HG02885 (cell line): ENCODE measurements around the gene SEMA3E.
"Not testable (repeated sequence)": the region's sequence is repeated elsewhere in the genome, so short reads cannot be mapped to it uniquely, and the experiment has no call there.

Source experiments
- ATAC-seq: cut with Tn5 transposase; IDR thresholded peaks from one replicate; pipeline ENCODE4 v1.9.1; 2021; ENCODE audit warnings: mild to moderate bottlenecking; ENCODE audit not compliant: unreplicated experiment, poor library complexity

Gene SEMA3E

DNA sequence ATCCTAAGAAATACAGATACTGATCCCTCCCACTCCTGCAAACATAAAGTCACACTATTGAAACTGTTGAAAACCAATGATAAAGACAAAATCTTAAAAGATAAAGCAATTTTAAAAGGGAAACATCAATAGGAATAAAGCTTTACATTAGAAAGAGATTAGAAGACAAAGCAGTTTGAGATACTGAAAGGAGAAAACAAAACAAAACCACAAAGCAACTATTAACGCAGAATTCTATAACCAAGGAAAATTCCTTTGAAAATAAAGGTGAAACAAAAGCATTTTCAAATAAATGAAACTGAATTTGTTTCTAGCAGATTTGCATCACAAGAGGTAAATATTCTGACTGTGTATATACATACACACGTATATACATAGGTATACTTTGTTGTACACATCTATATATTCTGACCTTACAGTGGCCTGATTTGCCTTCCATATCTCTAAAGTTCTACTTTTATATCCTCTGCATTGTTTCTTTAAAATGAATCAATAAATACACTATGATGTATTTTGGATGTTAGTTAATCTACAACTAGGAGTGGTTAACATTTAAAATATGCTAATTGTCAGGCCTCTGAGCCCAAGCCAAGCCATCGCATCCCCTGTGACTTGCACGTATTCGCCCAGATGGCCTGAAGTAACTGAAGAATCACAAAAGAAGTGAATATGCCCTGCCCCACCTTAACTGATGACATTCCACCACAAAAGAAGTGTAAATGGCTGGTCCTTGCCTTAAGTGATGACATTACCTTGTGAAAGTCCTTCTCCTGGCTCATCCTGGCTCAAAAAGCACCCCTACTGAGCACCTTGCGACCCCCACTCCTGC is 189.6 kb downstream of the SEMA3E start:
- not testable (repeated sequence) for ATAC-seq

DNA sequence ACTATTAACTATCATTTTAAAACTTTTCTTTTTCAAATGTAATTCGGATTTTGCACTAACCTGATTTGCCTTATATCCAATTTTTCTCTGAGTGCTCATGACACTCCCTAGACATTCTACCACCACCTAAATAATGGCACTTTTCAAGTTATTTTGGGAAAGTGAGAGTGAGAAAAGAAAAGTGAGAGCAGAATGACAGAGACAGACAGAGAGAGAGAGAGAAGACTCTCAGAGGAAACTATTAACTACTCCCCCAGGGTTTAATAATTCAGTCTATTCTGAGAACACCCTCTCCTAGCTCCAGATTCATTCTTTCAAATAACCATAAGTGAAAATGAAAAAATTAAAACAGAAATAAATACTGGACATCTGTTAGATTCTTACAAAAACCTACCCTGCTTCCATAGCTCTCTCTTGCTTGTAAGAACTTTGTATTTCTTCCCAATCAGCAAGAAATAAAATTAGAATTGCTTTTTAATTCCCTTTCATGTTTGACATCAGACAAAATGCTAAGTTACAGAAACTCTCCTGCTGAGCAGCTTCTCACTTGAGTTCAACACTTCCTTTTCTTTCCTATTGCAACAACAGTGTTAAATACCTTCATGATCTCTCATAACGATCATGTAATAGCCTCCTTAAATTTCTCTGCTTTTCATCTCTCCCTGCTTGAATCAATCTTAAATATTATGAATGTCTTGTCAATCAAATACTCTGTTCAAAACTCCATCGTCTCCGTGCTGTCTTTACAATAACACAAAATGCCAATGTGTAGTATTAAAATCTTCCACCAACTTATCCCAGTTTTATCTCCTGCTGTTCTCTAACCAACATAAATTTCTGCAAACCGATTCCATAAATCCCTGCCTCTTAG is 191.7 kb downstream of the SEMA3E start:
- peak; percentile 60 for ATAC-seq

DNA sequence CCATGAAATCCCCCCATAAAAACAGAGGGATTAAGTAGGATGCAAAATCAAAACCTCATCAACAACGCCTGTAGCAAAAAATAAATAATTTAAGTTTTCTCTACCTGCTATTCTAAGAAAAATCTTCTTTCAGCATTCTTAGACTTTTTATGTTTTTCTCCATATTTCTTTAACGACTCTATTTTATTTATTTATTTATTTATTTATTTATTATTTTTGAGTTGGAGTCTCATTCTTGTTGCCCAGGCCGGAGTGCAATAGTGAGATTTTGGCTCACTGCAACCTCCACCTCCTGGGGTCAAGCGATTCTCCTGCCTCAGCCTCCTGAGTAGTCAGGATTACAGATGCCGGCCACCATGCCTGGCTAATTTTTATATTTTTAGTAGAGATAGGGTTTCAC is 192.5 kb downstream of the SEMA3E start:
- ATAC-seq: no peak

DNA sequence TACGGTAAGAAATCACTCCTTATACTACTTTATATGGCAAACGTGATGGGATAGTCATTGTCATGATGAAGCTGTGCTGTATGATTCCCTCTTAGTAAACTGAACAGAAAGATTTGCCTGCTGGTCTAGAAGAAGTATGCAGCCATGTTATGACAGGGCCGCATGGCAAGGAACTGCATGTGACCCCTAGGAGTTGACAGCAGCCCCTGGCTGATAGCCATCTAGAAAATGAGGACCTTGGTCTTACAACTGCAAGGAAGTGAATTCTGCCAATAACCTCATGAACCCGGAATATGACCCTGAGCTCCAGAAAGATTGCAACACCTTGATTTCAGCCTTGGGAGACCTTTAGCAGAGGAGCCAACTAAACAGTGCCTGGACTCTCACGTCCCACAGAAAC is 193.3 kb downstream of the SEMA3E start:
- no peak for ATAC-seq

DNA sequence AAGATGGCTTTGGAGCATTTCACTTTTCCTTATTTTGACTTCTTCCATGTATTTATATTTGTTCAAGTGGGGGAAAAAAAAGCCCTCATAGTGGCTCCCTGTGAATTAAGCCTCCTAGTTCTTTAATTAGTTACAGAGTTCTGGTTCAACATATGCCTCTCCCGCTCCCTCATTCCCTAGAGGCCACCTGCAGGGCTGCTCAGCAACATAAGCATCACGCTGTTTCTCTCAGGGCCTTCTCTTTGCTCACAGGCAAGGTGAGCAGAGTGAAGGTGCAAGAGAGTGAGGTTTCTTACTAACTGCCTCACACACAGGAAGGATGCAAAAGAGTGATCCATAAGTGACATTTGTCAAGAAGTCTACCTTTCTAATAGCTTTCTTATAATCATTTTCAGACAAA is 196.7 kb downstream of the SEMA3E start:
- no peak for ATAC-seq

GRCh38 chr7:83451501-83452045 is 197.4 kb downstream of the SEMA3E start:
- ATAC-seq: no peak

DNA sequence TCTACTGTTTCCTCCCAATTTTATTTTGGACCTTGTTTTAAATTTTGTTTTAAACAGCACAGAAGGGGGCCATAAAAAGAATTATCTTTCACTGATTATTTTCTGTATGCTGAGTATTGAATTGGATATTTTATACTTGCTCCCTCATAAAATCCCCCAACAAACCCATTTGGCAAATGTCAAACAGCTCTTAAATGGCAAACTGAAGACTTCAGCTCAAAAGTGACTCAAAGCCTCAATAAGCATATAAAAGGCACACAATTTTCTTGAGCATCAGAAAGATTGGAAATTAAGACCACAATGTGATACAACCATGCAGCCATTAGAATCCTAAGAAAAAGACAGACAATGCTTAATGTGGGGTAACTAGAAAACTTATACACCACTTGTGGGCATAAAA is 199.2 kb downstream of the SEMA3E start:
- ATAC-seq: no peak

DNA sequence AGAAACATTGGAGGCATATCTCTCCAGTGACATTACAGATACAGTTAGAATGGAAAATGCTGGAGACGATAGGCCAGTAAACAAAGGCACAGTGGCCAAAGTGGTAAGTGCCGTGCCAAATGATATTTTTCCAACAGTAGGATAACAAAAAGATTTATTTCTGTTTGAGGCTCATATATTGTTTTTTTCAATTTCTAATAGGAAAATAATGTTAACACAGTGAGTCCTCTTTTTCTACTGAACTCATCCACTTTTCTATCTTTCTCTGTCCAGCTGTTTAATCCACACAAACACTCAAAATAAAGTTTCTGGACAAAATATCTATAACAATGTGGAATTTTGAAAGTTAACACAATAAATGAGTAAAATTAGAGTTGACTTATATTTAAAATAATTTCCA is 201.3 kb downstream of the SEMA3E start:
- no peak for ATAC-seq

DNA sequence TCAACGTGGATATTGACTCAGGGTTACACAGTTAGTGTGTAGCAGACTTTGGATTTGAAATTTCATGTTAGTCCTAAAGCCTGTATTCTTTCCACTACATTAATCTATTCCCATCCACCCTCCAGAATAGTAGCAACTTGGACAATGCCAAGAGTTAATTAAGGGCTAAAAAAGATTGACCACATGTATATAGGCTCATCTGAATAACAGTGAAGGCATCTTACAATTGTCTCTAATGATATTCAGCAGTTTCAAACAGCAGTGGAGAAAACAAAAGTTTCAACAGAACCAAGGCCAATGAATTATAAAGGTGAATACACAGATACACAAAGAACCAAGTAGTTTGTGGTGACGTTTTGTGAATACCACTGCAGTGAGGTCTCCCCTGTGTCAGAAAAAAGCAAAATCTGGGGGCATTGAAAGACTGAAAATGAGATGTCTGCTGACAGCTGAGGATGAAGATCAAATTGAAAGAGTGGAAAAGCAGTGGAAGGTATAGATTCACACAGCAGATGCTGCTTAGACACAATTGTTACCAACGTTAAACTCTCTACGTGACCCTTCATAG is 202.8 kb downstream of the SEMA3E start:
- no peak for ATAC-seq

DNA sequence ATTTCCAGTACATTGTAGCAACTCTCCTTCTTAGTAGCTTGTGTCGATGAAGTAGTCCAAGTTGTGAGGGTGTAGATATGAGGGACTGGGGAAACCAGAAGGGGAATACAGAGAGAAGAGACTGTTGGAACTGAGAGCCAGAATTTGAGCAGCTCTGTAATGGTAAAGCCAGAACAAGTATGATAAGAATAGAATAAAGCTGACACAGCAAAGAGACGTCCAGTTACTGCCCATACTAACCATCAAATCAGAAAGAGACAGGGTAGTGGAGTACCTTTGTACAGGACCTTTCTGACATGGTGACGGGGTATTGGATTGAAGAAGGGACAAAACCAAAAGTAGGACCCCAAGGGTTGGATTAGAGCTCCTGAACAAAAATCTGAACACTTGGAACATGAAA is 206.0 kb downstream of the SEMA3E start:
- no peak for ATAC-seq

- no peak for ATAC-seq
Observed at GRCh38 chr7:83439026-83439425, 209.9 kb downstream of the SEMA3E start.

DNA sequence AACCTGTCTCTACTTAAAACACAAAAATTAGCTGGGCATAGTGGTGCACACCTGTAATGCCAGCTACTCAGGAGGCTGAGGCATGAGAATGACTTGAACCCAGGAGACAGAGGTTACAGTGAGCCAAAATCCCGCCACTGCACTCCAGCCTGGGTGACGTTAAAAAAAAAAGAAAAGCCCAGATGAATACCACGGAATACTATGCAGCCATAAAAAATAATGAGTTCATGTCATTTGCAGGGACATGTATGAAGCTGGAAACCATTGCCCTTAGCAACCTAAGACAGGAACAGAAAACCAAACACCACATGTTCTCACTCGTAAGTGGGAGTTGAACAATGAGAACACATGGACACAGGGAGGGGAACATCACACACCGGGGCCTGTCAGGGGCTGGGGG is 218.7 kb downstream of the SEMA3E start:
- not testable (repeated sequence) for ATAC-seq

DNA sequence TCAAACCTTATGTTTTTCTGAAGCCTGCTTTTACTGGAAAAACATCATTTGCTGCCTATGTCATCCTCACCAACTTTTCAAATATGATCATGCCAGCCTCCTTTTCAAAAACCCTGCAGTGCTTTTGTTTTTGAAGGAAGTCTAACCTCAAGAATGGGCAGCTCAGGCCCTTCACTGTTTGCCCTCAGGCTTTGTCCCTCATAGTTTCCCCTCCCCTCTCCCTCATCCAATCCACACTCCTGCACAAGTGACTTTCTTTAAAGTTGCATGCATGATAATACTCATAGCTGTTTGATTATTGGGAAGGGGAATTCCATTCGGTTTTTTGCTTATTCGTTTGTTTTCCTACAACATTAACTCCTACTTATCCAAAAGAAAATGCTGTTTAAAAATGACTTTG is 219.4 kb downstream of the SEMA3E start:
- no peak for ATAC-seq

DNA sequence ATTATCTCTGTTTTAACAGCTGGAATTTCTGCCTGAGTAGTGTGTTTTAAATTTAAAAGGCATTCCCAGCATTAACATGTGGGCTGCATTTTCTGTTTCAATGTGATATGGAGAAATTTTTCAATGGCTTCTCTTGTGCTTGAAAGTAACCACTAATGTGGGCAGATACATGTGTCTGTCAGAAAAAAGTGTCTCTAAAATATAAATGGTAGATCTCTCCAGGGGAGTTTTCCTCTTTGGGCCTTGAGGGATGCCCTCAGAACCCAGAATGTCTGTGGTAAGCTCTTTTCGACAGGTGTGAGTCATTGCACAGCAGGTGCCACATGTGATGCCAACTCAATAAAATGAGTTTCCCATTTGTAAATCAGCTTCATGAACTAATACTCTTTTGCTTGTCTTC is 221.1 kb downstream of the SEMA3E start:
- ATAC-seq: no peak

- no peak for ATAC-seq
Observed at GRCh38 chr7:83426325-83426724, 222.6 kb downstream of the SEMA3E start.

DNA sequence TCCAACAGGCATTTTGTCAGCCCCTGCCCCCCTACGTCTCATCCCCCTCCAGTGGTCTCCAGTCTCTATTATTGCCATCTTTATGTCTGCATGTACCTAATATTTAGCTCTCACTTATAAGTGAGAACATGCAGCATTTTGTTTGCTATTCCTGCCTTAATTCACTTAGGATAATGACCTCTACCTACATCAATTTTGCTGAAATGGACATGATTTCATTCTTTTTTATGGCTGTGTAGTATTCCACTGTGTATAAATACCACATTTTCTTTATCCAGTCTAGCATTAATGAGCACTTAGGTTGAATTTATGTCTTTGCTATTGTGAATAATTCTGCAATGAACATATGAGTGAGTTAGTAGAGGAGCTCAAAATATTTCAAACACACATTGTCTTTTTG is 229.9 kb downstream of the SEMA3E start:
- ATAC-seq: no peak

DNA sequence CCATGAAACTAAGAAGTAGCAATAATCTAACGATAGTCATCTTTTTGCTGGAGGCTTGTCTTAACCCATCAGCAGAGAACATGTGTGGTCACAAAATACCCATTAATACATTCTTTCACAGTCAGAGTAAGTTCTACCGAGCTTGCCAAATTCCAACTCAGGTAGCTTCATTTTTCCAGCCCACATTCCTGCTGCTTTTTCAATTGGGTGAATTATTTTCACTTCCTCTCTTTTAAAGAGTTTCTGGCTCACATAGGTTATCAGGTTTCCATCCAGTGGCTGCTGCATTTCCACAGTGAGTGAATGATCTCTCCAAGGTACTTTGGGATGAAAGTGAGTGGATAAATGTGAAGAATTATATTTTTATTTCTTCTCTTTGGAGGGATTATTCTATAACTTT is 233.1 kb downstream of the SEMA3E start:
- no peak for ATAC-seq

DNA sequence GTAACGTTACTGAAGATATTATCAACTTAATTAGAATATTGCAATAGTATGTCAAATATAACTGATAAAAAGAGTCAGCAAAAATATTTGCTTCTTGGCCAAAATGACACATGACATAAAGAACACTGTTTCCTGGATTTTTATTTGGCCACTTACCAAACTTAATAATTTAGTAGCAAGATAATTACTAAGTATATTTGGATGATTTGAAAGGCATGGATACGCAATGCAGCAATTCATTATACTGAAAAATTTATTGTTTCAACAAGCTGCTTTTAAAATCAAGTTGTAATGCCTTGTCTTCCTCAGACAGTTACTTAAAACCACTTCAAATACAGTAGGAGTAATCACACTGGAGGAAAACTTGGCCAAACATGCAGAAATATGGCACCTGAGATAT is 234.0 kb downstream of the SEMA3E start:
- no peak for ATAC-seq

- no peak for ATAC-seq
Observed at GRCh38 chr7:83413831-83414230, 235.1 kb downstream of the SEMA3E start.

DNA sequence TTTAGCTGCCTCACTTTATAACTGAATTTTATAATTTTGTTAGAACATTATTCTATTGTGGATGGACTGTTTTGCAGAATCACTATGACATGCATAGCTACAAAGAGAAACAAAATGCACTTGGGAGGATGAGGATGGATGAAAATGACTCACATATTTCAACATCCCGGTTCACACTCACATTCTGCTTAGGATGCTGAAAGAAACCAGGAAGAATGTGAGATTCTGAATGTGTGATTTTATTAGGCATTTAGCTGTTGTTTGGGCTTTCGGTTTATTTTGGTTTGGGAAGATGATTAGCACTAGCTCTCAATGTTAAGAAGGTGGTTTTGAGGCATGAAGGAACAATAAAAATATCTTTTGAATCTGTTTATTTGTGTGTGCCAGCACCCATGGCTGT is 235.5 kb downstream of the SEMA3E start:
- ATAC-seq: no peak
